Activated naive CD4-positive, alpha-beta T cell treated with anti-CD3 and anti-CD28 coated beads, Interleukin-2, amount 50 U/mL, for 16 hours (primary cell): ENCODE measurements around the gene RDH8.

Experiments
- DNase-seq: peaks from one replicate; pipeline ENCODE4 v3.0.0-alpha.2; 2020

RDH8 gene

GRCh38 chr19:10043286-10043927 is 30.1 kb downstream of the RDH8 start:
- DNase-seq = no peak

- no peak for DNase-seq
Observed at GRCh38 chr19:10044390-10044789, 31.1 kb downstream of the RDH8 start.

GRCh38 chr19:10045371-10045770 is 32.1 kb downstream of the RDH8 start:
- DNase-seq = no peak

- no peak for DNase-seq
Observed at GRCh38 chr19:10049626-10050025, 36.3 kb downstream of the RDH8 start.

GRCh38 chr19:10052602-10053360 is 39.5 kb downstream of the RDH8 start:
- DNase-seq = no peak

- DNase-seq = no peak
Observed at GRCh38 chr19:10061717-10062310, 48.5 kb downstream of the RDH8 start.

GRCh38 chr19:10068205-10068604 is 54.9 kb downstream of the RDH8 start:
- no peak for DNase-seq

- no peak for DNase-seq
Observed at GRCh38 chr19:10069046-10069445, 55.8 kb downstream of the RDH8 start.

- no peak for DNase-seq
Observed at GRCh38 chr19:10070730-10071446, 57.6 kb downstream of the RDH8 start.
